Measurements from ENCODE around the gene COL24A1. TPM values are rescaled to one million over a fixed set of nuclear protein-coding genes. Genes with fewer than 3 reads are reported as not detected.

COL24A1 gene
- total and polyA plus RNA-seq, 2 of the 13 experiments (the other 11 are each of a cell fraction or from before 2014, with no cell fraction given): 0.04 to 0.13 TPM

DNA sequence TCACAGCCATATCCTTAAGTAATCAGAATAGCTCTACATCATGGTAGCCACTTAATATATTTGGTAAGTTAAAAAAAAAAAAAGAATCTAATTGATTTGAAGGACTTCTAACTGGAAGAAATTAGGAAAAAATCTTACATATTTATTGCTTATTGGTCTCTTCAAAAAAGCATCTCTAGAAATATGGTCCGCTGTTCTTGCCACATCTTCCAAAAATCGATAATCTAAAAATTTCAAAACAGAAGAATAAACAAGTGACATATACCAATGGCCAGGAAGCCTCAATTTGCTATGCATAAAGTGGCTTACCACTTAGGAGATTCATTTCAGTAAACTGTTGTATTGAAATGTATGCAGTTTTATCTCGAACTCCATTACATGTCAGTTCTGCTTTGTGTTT is 450.6 kb downstream of the COL24A1 start:
- Histone ChIP-seq H3K4me1 (ENCODE audit: insufficient read depth, low read length) (peaks cover 42% of the 10 kb centered on the region), H2AFZ (ENCODE audit: low read length) (no peak overlapping the region), H3K36me3 (replicated peaks in 1 of 2; ENCODE audit: control insufficient read depth in 1 of 2, insufficient read depth in 2 of 2, low read length in 2 of 2) (peaks cover 1 to 22% of the 10 kb centered on the region in 2 experiments), H3K4me3 (replicated peaks in 1 of 3; ENCODE audit: insufficient read depth in 1 of 3, low read depth in 2 of 3, low read length in 3 of 3) (no peak overlapping the region; a peak in 1 of 6 replicates), H3K27me3 (ENCODE audit: control insufficient read depth in 1 of 2, insufficient read depth in 2 of 2, low read length in 2 of 2) (no peaks in the 10 kb centered on the region; a peak in 1 of 5 replicates), H3K27ac (ENCODE audit: extremely low read length, insufficient read depth, low read length) (no peak overlapping the region), H3K9me3 (ENCODE audit: low read length) (no peaks in the 10 kb centered on the region), H3K4me2 (ENCODE audit: low read depth, low read length) (peak overlapping the region; percentile 92; the same call in 1 of the 2 replicates), H3K79me2 (ENCODE audit: insufficient read depth, low read length) (peaks cover 31% of the 10 kb centered on the region), H3K9ac (ENCODE audit: insufficient read depth, low read depth, low read length) (no peak overlapping the region), H4K20me1 (ENCODE audit: insufficient read depth, low read length) (no peaks in the 10 kb centered on the region)
- CTCF ChIA-PET (ENCODE audit: low intra/inter-chr PET ratio, low total read pairs): no interaction called here
- POLR2A ChIA-PET: no interaction called here
- BruUV-seq (replicated peaks): no TSS peak
- DNase-seq (ENCODE audit: low spot score) (no peak), ATAC-seq (no peak), FAIRE-seq (no peak)
- 94% methylated on average over 3 of the region's 3 CpGs for WGBS (ENCODE audit: low lambda C conversion rate)
- in situ Hi-C loops (cut with HindIII; ENCODE audit: extremely low pct_ligation_motif_present, low pct_unique_long_range_greater_than_20kb): no loop called here
- intact Hi-C loops (cut with micrococcal nuclease; ENCODE audit: unreplicated experiment): loop anchor here (5.0 kb wide), 1 partner anchor 124 kb away; the partner anchor contains the start of gene CCN1
- TF ChIP-seq, protein P1, sequence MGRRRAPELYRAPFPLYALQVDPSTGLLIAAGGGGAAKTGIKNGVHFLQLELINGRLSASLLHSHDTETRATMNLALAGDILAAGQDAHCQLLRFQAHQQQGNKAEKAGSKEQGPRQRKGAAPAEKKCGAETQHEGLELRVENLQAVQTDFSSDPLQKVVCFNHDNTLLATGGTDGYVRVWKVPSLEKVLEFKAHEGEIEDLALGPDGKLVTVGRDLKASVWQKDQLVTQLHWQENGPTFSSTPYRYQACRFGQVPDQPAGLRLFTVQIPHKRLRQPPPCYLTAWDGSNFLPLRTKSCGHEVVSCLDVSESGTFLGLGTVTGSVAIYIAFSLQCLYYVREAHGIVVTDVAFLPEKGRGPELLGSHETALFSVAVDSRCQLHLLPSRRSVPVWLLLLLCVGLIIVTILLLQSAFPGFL (CRISPR knock-in tag; IDR thresholded peaks at IDR 0.05): no peak
- TF ChIP-seq ZNF83 (CRISPR knock-in tag; IDR thresholded peaks at IDR 0.05; ENCODE audit: borderline replicate concordance) (no peak), NFE2L2 (IDR thresholded peaks at IDR 0.05; ENCODE audit: low read length) (no peak), ZNF615 (CRISPR knock-in tag; IDR thresholded peaks at IDR 0.05; ENCODE audit: borderline replicate concordance) (no peak), MAZ (IDR thresholded peaks at IDR 0.05; ENCODE audit: borderline replicate concordance, low read depth, low read length) (no peak), MAZ (CRISPR knock-in tag; IDR thresholded peaks at IDR 0.05; ENCODE audit: low read depth) (no peak)

DNA sequence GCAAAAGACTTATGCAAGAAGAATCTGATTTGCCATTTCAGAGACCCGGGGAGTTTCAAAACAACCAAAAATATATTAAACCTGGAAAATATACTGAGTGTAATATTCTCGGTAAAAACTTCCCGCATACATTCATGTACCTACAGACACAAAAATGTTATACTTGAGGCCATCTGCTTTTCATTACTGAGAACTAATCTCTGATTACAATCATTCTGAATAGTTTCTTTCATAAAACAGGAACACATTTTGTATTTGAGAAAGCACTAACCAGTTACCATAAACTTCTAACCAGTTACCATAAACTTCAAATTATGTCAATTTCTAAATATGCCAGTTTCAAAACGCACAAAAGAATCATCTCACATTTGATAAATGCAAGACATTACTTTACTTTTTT is 456.1 kb downstream of the COL24A1 start:
- no peak overlapping the region for H2AFZ ChIP-seq (ENCODE audit: low read length)
- no peak overlapping the region for H3K4me2 ChIP-seq (ENCODE audit: low read depth, low read length)
- intact Hi-C loops (cut with micrococcal nuclease; ENCODE audit: unreplicated experiment) (no loop called here), in situ Hi-C loops (cut with HindIII; ENCODE audit: extremely low pct_ligation_motif_present, low pct_unique_long_range_greater_than_20kb) (no loop called here)
- peaks cover 11% of the 10 kb centered on the region for H3K79me2 ChIP-seq (ENCODE audit: insufficient read depth, low read length)
- no peaks in the 10 kb centered on the region; a peak in 1 of 5 replicates for H3K27me3 ChIP-seq (ENCODE audit: control insufficient read depth in 1 of 2, insufficient read depth in 2 of 2, low read length in 2 of 2)
- no peak overlapping the region for H3K9ac ChIP-seq (ENCODE audit: insufficient read depth, low read depth, low read length)
- DNase-seq (ENCODE audit: low spot score) (no peak), FAIRE-seq (no peak), ATAC-seq (no peak)
- peaks cover 2 to 24% of the 10 kb centered on the region in 2 experiments for H3K36me3 ChIP-seq (replicated peaks in 1 of 2; ENCODE audit: control insufficient read depth in 1 of 2, insufficient read depth in 2 of 2, low read length in 2 of 2)
- no peak overlapping the region for H3K27ac ChIP-seq (ENCODE audit: extremely low read length, insufficient read depth, low read length)
- WGBS (ENCODE audit: low lambda C conversion rate): 96% methylated on average over 4 of the region's 4 CpGs
- peaks cover 16% of the 10 kb centered on the region for H3K4me1 ChIP-seq (ENCODE audit: insufficient read depth, low read length)
- no peaks in the 10 kb centered on the region for H3K9me3 ChIP-seq (ENCODE audit: low read length)
- no TSS peak for BruUV-seq (replicated peaks)
- no peaks in the 10 kb centered on the region for H4K20me1 ChIP-seq (ENCODE audit: insufficient read depth, low read length)
- POLR2A ChIA-PET: interaction anchor here (1.5 kb wide), 1 partner anchor 8 kb away, joined by 4 read pairs; the partner anchor contains the start of gene ZNHIT6
- CTCF ChIA-PET (ENCODE audit: low intra/inter-chr PET ratio, low total read pairs): no interaction called here
- TF ChIP-seq MED8 (CRISPR knock-in tag; IDR thresholded peaks at IDR 0.05; ENCODE audit: insufficient replicate concordance) (no peak), TBL1XR1 (IDR thresholded peaks at IDR 0.05; ENCODE audit: borderline replicate concordance, low read length, partially characterized antibody) (no peak), ZNF720 (CRISPR knock-in tag; IDR thresholded peaks at IDR 0.05) (no peak)
- TF ChIP-seq, protein P2, sequence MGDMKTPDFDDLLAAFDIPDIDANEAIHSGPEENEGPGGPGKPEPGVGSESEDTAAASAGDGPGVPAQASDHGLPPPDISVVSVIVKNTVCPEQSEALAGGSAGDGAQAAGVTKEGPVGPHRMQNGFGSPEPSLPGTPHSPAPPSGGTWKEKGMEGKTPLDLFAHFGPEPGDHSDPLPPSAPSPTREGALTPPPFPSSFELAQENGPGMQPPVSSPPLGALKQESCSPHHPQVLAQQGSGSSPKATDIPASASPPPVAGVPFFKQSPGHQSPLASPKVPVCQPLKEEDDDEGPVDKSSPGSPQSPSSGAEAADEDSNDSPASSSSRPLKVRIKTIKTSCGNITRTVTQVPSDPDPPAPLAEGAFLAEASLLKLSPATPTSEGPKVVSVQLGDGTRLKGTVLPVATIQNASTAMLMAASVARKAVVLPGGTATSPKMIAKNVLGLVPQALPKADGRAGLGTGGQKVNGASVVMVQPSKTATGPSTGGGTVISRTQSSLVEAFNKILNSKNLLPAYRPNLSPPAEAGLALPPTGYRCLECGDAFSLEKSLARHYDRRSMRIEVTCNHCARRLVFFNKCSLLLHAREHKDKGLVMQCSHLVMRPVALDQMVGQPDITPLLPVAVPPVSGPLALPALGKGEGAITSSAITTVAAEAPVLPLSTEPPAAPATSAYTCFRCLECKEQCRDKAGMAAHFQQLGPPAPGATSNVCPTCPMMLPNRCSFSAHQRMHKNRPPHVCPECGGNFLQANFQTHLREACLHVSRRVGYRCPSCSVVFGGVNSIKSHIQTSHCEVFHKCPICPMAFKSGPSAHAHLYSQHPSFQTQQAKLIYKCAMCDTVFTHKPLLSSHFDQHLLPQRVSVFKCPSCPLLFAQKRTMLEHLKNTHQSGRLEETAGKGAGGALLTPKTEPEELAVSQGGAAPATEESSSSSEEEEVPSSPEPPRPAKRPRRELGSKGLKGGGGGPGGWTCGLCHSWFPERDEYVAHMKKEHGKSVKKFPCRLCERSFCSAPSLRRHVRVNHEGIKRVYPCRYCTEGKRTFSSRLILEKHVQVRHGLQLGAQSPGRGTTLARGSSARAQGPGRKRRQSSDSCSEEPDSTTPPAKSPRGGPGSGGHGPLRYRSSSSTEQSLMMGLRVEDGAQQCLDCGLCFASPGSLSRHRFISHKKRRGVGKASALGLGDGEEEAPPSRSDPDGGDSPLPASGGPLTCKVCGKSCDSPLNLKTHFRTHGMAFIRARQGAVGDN (CRISPR knock-in tag; IDR thresholded peaks at IDR 0.05): no peak
- TF ChIP-seq, protein P3, sequence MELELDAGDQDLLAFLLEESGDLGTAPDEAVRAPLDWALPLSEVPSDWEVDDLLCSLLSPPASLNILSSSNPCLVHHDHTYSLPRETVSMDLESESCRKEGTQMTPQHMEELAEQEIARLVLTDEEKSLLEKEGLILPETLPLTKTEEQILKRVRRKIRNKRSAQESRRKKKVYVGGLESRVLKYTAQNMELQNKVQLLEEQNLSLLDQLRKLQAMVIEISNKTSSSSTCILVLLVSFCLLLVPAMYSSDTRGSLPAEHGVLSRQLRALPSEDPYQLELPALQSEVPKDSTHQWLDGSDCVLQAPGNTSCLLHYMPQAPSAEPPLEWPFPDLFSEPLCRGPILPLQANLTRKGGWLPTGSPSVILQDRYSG (CRISPR knock-in tag; IDR thresholded peaks at IDR 0.05): no peak
- TF ChIP-seq, protein P4, sequence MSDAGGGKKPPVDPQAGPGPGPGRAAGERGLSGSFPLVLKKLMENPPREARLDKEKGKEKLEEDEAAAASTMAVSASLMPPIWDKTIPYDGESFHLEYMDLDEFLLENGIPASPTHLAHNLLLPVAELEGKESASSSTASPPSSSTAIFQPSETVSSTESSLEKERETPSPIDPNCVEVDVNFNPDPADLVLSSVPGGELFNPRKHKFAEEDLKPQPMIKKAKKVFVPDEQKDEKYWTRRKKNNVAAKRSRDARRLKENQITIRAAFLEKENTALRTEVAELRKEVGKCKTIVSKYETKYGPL (CRISPR knock-in tag; IDR thresholded peaks at IDR 0.05): no peak
- no peak overlapping the region for H3K4me3 ChIP-seq (replicated peaks in 1 of 3; ENCODE audit: insufficient read depth in 1 of 3, low read depth in 2 of 3, low read length in 3 of 3)
